Psoas muscle (tissue), 8 donors: Measurements from ENCODE around the gene SPIRE2. TPM values are rescaled to one million over a fixed set of nuclear protein-coding genes. Genes with fewer than 3 reads are reported as not detected.
A peak's percentile ranks its signal among the peaks of the same experiment; 100 is the strongest.
"Not testable (repeated sequence)": the region's sequence is repeated elsewhere in the genome, so short reads cannot be mapped to it uniquely, and the experiment has no call there.

Source experiments
- ATAC-seq, 4 donors: fragments of 200-7000 bp; cut with Tn5 transposase; one replicate each; pipeline ENCODE4 v1.9.1; 2020; ENCODE audit warnings: moderate library complexity in 3 of 4, mild to moderate bottlenecking in 2 of 4
- DNase-seq, 2 donors: peaks; one replicate each; pipeline ENCODE4 v3.0.0-alpha.2; 2020
- H3K27ac ChIP-seq: fragments of 200-600 bp; one replicate; pipeline ENCODE4 v1.8.0; 2022
- H3K27me3 ChIP-seq, 3 donors: fragments of 200-600 bp in 1 of 3; one replicate each; pipeline versions ENCODE4 v1.6.1 to v1.8.0; 2013 to 2022; ENCODE audit warnings: low read length in 2 of 3, mild to moderate bottlenecking in 2 of 3, moderate library complexity in 1 of 3; ENCODE audit not compliant: insufficient read depth in 3 of 3
- H3K36me3 ChIP-seq, 2 donors: fragments of 200-600 bp in 1 of 2; one replicate each; pipeline versions ENCODE4 v1.6.1 to v1.8.0; 2013 to 2022; ENCODE audit warnings: low read depth in 1 of 2, mild to moderate bottlenecking in 1 of 2, moderate library complexity in 1 of 2; ENCODE audit not compliant: insufficient read depth in 1 of 2
- H3K4me1 ChIP-seq: fragments of 200-600 bp; one replicate; pipeline ENCODE4 v1.8.0; 2022
- H3K4me3 ChIP-seq: fragments of 200-600 bp; one replicate; pipeline ENCODE4 v1.8.0; 2022; ENCODE audit warnings: mild to moderate bottlenecking
- H3K9me3 ChIP-seq: fragments of 200-600 bp; one replicate; pipeline ENCODE4 v1.8.0; 2022
- WGBS, 3 donors: extraction: QIAGEN DNeasy Blood & Tissue Kit; methylation state at CpG; one replicate each; pipeline versions ENCODE4 v1.1.6 to v1.1.7; 2013; 5-methylcytosine and 5-hydroxymethylcytosine counted together
- intact Hi-C, 2 donors: fragments of 100-400 bp; cut with DNase I; formaldehyde crosslinking; loops; one replicate each; pipeline versions ENCODE4 v1.11.0 to v1.14.2; 2022
- polyA plus RNA-seq, 3 donors: library from polyadenylated mRNA; stranded (reverse); fragments of 200-250 nt; gene quantifications; one replicate each; pipeline ENCODE4 v1.2.3, GENCODE V29; 2013
- total RNA-seq, 4 donors: library from RNA; stranded (reverse); fragmentation: NEBNext Ultra II Directional in 2 of 4; extraction: Animal tissue kit (Norgen Biotek cat#: 25700) in 2 of 4; gene quantifications; one replicate each; pipeline versions ENCODE4 v1.2.1 to v1.2.4, GENCODE V29; 2021 to 2023
- TF ChIP-seq, protein P1 (sequence below): fragments of 200-600 bp; IDR thresholded peaks from one replicate; pipeline ENCODE4 v1.8.0; 2022; ENCODE audit warnings: antibody characterized with exemption
- donor health status: healthy with polysubstance abuse.
- donor health status: DM: no; HTN: no; CAD: no; lungs with moderate emphysema.
- donor health status: Bipolar disorder and iron deficiency.
- donor health status: healthy.
- donor health status: DM: yes; HTN: yes; CAD: no.
- donor health status: DM: no; HTN: no; CAD: no.
- donor health status: DM: no; HTN: no; CAD: no.
- donor health status: DM: yes; HTN: yes; CAD: no.

Gene SPIRE2
- total and polyA plus RNA-seq, 7 donors = 0.14 to 0.48 (median 0.25) TPM; not detected in 1

DNA sequence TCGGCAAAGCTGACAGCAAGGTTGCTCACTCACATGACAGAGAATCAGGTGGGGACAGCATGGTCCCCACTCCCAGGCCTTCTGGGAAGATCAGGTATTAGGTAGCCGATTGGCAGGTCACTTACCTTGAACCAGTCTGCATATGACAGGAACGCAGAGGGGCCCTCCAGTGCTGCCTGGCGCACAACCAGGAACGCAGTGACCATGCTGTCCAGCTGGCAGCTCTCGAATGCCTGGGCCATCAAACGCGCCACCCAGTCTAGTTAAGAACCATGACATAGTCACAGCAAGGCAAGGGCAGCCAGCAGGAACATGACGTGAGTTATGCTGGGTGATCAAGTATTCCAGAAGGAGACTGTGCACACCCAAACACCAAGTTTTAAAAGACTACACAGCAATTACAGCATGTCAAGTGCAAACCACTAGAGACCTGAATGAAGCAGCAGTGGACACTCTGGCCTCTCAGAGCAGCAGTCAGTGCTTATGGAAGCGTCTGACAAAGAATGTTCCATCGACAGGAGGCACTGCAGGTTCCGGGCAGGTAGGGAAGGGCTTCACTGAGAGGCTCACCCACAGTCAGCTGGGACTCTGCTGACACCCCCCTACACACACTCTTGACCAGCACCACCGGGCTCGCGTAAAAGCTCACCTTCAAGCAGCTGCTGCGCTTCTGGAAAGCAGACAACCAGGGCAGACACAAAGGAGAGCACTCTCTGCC is 36.8 kb upstream of the SPIRE2 start:
- intact Hi-C loops = loop anchor here (5.0 kb wide), 2 partner anchors 84 to 89 kb away; partner anchors contain the start of gene SPATA2L (in 1 of the 2)
- no peak for ATAC-seq
- no peaks in the 10 kb centered on the region for H3K36me3 ChIP-seq

DNA sequence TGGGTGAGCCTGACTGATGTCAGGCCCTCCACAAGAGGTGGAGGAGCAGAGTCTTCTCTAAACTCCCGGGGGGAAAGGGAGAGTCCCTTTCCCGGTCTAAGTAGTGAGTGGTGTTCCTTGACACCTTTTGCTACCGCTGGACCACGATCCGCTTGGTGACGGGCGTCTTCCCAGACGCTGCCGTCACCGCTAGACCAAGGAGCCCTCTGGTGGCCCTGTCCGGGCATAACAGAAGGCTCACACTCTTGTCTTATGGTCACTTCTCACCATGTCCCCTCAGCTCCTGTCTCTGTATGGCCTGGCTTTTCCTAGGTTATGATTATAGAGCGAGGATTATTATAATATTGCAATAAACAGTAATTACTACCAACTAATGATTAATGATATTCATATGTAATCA is 35.2 kb upstream of the SPIRE2 start:
- WGBS, 3 donors = 13 to 20% (median 17%) methylated on average over 12 of the region's 12 CpGs
- not testable (repeated sequence) for H3K27me3 ChIP-seq, H3K9me3 ChIP-seq, H3K27ac ChIP-seq, H3K36me3 ChIP-seq, H3K4me3 ChIP-seq, ATAC-seq, H3K4me1 ChIP-seq
- intact Hi-C loops = loop anchor here (5.0 kb wide), 2 partner anchors 86 to 91 kb away; partner anchors contain the start of gene SPATA2L (in 1 of the 2)
- TF ChIP-seq, protein P1, sequence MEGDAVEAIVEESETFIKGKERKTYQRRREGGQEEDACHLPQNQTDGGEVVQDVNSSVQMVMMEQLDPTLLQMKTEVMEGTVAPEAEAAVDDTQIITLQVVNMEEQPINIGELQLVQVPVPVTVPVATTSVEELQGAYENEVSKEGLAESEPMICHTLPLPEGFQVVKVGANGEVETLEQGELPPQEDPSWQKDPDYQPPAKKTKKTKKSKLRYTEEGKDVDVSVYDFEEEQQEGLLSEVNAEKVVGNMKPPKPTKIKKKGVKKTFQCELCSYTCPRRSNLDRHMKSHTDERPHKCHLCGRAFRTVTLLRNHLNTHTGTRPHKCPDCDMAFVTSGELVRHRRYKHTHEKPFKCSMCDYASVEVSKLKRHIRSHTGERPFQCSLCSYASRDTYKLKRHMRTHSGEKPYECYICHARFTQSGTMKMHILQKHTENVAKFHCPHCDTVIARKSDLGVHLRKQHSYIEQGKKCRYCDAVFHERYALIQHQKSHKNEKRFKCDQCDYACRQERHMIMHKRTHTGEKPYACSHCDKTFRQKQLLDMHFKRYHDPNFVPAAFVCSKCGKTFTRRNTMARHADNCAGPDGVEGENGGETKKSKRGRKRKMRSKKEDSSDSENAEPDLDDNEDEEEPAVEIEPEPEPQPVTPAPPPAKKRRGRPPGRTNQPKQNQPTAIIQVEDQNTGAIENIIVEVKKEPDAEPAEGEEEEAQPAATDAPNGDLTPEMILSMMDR = peak; percentile 70
- DNase-seq = peak; percentile 57 to 62

More for the DNA sequence above, 36.8 kb upstream of the SPIRE2 start:
- H3K9me3 ChIP-seq = no peaks in the 10 kb centered on the region
- no peaks in the 10 kb centered on the region for H3K27me3 ChIP-seq
- no peaks in the 10 kb centered on the region for H3K4me1 ChIP-seq
- H3K4me3 ChIP-seq = no peak overlapping the region
- no peak overlapping the region for H3K27ac ChIP-seq
- 89 to 98% (median 90%) methylated on average over 16 of the region's 16 CpGs for WGBS, 3 donors
- TF ChIP-seq, protein P1 = no peak
- no peak for DNase-seq

DNA sequence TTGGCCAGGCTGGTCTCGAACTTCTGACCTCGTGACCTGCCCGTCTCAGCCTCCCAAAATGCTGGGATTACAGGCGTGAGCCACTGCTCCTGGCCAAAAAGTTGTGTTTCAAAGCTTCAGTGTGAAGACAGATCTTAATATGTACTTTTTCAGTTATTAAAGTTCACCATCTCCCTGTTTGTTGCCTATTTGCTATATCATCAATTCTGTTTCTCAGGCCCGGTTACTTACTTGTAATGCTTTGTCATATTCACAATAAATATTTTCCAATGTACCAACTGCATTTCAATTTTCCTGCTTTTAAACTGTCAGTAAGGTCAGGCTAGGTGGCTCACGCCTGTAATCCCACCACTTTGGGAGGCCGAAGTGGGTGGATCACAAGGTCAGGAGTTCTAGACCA is 34.3 kb upstream of the SPIRE2 start:
- intact Hi-C loops = loop anchor here (5.0 kb wide), 2 partner anchors 87 to 92 kb away; partner anchors contain the start of gene SPATA2L (in 1 of the 2)
- H3K4me1 ChIP-seq = no peaks in the 10 kb centered on the region
- TF ChIP-seq, protein P1 = no peak
- H3K9me3 ChIP-seq = no peaks in the 10 kb centered on the region
- H3K4me3 ChIP-seq = no peak overlapping the region
- ATAC-seq (no peak), DNase-seq (no peak)
- H3K27me3 ChIP-seq = no peaks in the 10 kb centered on the region
- no peaks in the 10 kb centered on the region for H3K36me3 ChIP-seq
- WGBS, 3 donors = 95 to 97% (median 96%) methylated on average over 7 of the region's 7 CpGs
- no peak overlapping the region for H3K27ac ChIP-seq

DNA sequence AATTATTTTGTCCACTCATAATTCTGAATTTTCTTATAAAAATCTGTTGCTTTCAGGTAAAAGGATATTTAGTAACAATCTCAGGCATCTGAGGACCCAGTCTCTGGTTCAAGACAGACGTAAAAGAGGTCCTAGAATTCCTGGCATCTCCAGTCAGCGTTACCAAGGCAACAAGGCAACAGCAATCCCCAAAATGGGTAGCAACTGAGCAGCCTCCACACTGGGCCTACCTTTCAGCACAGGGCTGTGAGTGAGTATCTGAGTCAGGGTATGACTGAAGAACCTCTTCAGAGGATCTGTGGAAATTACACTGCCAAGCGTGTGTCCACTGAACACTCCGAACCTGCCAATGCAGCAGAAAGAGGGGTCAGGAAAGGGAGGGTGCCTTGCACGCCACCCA is 32.6 kb upstream of the SPIRE2 start:
- no peak overlapping the region for H3K4me3 ChIP-seq
- no peaks in the 10 kb centered on the region for H3K9me3 ChIP-seq
- H3K27me3 ChIP-seq = no peaks in the 10 kb centered on the region
- DNase-seq (peak in 1 of 2 donors; percentile 21), ATAC-seq (no peak)
- 85 to 97% (median 86%) methylated on average over 5 of the region's 5 CpGs for WGBS, 3 donors
- H3K36me3 ChIP-seq = no peaks in the 10 kb centered on the region
- H3K4me1 ChIP-seq = no peaks in the 10 kb centered on the region
- intact Hi-C loops = no loop called here
- TF ChIP-seq, protein P1 = no peak
- H3K27ac ChIP-seq = no peak overlapping the region
